Measurements from ENCODE around the gene TMEM151A.
"Not testable (repeated sequence)": the region's sequence is repeated elsewhere in the genome, so short reads cannot be mapped to it uniquely, and the experiment has no call there.

The TMEM151A gene

DNA sequence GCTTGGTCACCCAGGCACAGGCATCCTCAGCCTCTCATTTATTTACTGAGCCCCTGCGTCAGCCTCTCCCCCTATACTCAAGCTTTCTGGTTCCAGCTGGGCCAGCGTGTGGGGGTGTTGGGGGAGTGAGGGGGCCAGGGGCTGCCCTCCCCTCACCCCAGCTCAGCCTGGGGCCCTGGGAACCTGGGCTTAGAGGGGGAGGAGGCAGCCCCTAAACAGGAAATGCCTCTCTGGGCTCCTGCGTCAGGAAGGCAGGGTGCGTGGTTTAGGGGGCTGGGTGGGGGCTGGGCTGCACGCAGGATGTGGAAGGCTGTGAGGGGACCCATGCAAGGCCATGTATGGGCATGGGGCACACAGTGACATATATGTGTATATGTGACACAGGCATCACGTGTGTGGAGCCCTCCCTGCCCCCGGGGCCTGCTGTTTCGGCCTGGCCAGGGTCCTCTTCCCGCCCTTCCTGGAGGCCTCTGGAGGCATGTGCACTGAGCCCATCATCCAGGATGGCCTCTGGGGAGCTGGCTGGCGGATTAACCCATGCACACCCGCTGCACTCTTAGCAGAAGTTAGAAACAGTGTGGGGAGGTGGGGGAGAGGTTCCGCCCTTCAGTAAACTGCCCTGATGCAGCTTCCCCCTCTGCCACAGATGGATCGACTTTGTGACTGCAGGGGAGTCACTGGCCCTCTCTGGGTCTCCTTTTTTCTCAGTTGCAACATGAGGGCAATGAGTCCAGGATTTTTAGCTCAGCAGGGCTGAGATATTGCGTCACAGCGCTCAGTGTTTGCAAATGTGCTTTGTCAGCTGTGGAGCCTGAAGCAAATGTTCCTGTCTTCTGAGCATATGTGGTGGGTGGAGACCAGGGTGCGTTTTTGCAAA, 26.3 kb downstream of the TMEM151A start:
- peak overlapping the region; percentile 36 for H3K4me3 ChIP-seq (ENCODE audit: low read depth, low read length)
- DNase-seq (ENCODE audit: low read depth, low spot score) = no peak
- TF ChIP-seq, protein P1, sequence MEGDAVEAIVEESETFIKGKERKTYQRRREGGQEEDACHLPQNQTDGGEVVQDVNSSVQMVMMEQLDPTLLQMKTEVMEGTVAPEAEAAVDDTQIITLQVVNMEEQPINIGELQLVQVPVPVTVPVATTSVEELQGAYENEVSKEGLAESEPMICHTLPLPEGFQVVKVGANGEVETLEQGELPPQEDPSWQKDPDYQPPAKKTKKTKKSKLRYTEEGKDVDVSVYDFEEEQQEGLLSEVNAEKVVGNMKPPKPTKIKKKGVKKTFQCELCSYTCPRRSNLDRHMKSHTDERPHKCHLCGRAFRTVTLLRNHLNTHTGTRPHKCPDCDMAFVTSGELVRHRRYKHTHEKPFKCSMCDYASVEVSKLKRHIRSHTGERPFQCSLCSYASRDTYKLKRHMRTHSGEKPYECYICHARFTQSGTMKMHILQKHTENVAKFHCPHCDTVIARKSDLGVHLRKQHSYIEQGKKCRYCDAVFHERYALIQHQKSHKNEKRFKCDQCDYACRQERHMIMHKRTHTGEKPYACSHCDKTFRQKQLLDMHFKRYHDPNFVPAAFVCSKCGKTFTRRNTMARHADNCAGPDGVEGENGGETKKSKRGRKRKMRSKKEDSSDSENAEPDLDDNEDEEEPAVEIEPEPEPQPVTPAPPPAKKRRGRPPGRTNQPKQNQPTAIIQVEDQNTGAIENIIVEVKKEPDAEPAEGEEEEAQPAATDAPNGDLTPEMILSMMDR (IDR thresholded peaks at IDR 0.05; ENCODE audit: insufficient read depth, low read length, missing control alignments) = no peak
- POLR2A ChIA-PET = interaction anchor here (0.6 to 4.1 kb wide), 6 partner anchors 8 to 39 kb away, joined by 3 to 64 read pairs (median 8); partner anchors contain the start of genes RIN1 and YIF1A
- CTCF ChIA-PET = interaction anchor here (0.6 to 2.7 kb wide), 10 partner anchors 9 to 121 kb away, joined by 3 to 14 read pairs (median 6); partner anchors contain the start of genes MRPL11 and RIN1

DNA sequence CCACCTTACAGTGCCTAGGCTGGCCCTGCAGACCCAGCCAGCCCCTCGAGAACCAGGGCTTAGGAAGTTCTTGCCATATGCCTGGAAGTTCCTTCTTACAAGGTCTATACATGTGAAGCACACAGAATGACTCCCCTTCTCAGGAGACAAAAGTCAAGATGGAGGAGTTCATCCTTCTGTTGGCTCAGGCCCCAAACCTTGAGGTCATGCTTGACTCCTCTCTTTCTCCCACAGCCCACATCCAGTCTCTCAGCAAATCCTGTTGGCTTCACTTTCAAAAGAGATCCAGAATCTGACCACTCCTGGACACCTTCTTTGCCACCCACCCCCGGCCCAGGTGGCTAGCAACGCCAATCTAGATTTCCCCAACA, 26.9 kb downstream of the TMEM151A start:
- DNase-seq (ENCODE audit: low read depth, low spot score) = no peak
- CTCF ChIA-PET = interaction anchor here (0.9 to 2.7 kb wide), 8 partner anchors 8 to 70 kb away, joined by 3 to 14 read pairs (median 7); partner anchors contain the start of gene RIN1
- H3K4me3 ChIP-seq (ENCODE audit: low read depth, low read length) = no peak overlapping the region
- TF ChIP-seq, protein P1 (IDR thresholded peaks at IDR 0.05; ENCODE audit: insufficient read depth, low read length, missing control alignments) = no peak
- POLR2A ChIA-PET = interaction anchor here (2.7 to 4.1 kb wide), 2 partner anchors 7 to 17 kb away, joined by 29 to 64 read pairs; partner anchors contain the start of gene RIN1

DNA sequence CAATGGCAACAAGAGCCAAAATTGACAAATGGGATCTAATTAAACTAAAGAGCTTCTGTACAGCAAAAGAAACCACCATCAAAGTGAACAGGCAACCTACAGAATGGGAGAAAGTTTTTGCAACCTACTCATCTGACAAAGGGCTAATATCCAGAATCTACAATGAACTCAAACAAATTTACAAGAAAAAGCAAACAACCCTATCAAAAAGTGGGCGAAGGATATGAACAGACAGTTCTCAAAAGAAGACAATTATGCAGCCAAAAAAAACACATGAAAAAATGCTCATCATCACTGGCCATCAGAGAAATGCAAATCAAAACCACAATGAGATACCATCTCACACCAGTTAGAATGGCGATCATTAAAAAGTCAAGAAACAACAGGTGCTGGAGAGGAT, 28.6 kb downstream of the TMEM151A start:
- DNase-seq (ENCODE audit: low read depth, low spot score); CTCF ChIA-PET; H3K4me3 ChIP-seq (ENCODE audit: low read depth, low read length); POLR2A ChIA-PET: not testable (repeated sequence)

DNA sequence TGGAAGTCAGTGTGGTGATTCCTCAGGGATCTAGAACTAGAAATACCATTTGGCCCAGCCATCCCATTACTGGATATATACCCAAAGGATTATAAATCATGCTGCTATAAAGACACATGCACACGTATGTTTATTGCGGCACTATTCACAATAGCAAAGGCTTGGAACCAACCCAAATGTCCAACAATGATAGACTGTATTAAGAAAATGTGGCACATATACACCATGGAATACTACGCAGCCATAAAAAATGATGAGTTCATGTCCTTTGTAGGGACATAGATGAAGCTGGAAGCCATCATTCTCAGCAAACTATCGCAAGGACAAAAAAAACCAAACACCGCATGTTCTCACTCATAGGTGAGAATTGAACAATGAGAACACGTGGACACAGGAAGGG, 29.1 kb downstream of the TMEM151A start:
- H3K4me3 ChIP-seq (ENCODE audit: low read depth, low read length); CTCF ChIA-PET; DNase-seq (ENCODE audit: low read depth, low spot score); POLR2A ChIA-PET: not testable (repeated sequence)

DNA sequence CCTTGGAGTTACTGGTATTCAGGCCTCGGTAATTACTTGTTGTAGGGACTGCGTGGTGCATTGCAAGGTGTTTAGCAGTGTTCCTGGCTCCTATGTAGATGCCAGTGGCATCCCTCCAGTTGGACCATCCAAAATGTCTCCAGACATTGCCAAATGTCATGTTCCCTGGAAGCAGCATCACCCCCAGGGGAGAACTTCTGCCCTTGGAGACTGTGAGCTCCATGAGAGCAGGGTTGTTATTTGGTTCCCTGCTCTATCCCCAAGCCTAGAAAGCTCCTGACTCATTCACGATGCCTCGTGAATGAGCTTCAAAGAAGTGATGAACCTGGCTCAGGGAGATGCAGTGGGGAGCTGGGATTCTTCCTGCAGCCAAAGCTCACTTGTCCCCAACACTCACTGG, 29.9 kb downstream of the TMEM151A start:
- TF ChIP-seq, protein P1 (IDR thresholded peaks at IDR 0.05; ENCODE audit: insufficient read depth, low read length, missing control alignments) = no peak
- CTCF ChIA-PET = interaction anchor here (1.7 to 2.0 kb wide), 2 partner anchors 9 to 14 kb away, joined by 6 to 18 read pairs; partner anchors contain the start of gene RIN1
- POLR2A ChIA-PET = interaction anchor here (1.7 kb wide), 1 partner anchor 9 kb away, joined by 7 read pairs; no protein-coding TSS in a partner anchor

DNA sequence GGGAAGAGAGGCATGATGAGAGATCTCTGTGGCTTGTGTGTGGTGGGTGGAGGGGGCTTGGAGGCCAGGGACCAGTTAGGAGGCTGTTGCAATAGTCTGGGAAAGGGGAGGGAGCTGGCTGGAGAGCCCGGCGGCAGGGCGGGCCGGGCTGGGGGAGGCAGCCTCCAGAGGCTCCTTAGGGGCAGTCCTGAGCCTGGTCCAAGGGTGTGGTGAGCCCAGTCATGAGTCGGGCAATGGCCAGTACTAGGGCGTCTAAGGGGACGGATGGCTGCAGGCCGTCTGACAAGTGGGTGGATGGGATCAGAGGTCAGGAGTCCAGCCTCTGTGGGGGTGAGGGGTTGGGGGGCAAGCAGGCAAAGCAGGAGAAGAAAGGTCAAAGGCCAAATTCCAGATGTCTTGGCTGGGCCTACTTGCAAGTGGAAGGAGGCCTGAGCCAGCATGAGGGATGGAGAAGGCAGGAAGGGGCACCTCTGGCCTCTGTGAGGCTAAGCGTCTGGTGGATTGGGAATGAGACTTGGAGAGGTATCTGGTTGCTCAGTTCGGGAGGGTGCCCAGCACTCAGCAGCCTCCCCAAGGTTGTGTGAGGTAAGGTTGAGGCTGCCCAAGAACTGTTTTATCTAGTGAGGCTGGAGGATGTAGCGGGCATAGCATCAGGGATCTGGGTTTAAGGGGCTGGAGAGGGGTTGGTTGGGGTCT, 31.2 kb downstream of the TMEM151A start:
- TF ChIP-seq, protein P1 (IDR thresholded peaks at IDR 0.05; ENCODE audit: insufficient read depth, low read length, missing control alignments) = no peak
- no peak for DNase-seq (ENCODE audit: low read depth, low spot score)
- H3K4me3 ChIP-seq (ENCODE audit: low read depth, low read length) = no peak overlapping the region
- CTCF ChIA-PET = interaction anchor here (1.7 to 2.0 kb wide), 2 partner anchors 10 to 13 kb away, joined by 6 to 18 read pairs; partner anchors contain the start of gene RIN1
- POLR2A ChIA-PET = interaction anchor here (1.7 kb wide), 1 partner anchor 10 kb away, joined by 7 read pairs; no protein-coding TSS in a partner anchor

More for the DNA sequence above, 29.9 kb downstream of the TMEM151A start:
- no peak overlapping the region for H3K4me3 ChIP-seq (ENCODE audit: low read depth, low read length)
- DNase-seq (ENCODE audit: low read depth, low spot score) = no peak

DNA sequence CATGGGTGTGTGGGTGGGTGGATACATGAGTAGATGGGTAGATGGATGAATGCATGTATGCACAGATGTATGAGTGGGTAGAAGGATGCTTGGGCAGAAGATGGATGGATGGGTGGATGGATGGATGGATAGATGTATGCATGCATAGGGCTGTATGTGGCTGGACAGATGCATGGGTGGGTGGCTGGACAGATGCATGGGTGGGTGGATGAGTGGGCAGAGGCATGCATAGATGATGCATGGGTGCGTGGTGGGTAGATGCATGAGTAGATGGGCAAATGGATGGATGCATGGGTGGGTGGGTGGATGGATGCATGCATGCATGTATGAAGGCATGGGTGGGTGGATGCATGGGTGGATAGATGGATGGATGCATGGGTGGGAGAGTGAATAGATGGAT, 32.0 kb downstream of the TMEM151A start:
- ChIA-PET POLR2A (interaction anchor here (0.6 to 1.1 kb wide), 2 partner anchors 11 to 53 kb away, joined by 4 to 6 read pairs; no protein-coding TSS in a partner anchor), CTCF (interaction anchor here (3.8 kb wide), 1 partner anchor 12 kb away, joined by 61 read pairs; no protein-coding TSS in a partner anchor)
- TF ChIP-seq, protein P1 (IDR thresholded peaks at IDR 0.05; ENCODE audit: insufficient read depth, low read length, missing control alignments) = no peak
- no peak overlapping the region for H3K4me3 ChIP-seq (ENCODE audit: low read depth, low read length)
- DNase-seq (ENCODE audit: low read depth, low spot score) = no peak
